Measurements from ENCODE around the gene FDXR.
"Not testable (repeated sequence)": the region's sequence is repeated elsewhere in the genome, so short reads cannot be mapped to it uniquely, and the experiment has no call there.

FDXR gene

DNA sequence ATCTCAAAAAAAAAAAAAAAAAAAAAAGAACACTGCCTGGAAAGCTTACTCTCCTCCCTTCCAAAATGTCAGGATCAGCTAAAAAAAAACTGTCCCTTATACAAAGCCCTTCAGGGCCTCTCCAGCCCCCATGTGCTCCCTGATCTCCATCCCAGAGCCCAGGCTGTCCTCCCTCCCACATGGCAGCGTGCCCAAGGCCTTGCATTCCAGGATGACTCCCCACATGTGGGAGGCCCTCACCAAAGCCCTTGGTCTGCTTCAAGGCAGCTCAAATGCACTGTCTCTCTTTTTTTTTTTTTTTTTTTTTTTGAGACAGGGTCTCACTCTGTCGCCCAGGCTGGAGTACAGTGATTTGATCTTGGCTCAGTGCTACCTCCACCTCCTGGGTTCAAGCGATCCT lies 2.3 kb downstream of the FDXR start:
- no peak for DNase-seq

- not testable (repeated sequence) for DNase-seq
These were observed 2.8 kb downstream of the FDXR start for GRCh38 chr17:74870028-74870427.

DNA sequence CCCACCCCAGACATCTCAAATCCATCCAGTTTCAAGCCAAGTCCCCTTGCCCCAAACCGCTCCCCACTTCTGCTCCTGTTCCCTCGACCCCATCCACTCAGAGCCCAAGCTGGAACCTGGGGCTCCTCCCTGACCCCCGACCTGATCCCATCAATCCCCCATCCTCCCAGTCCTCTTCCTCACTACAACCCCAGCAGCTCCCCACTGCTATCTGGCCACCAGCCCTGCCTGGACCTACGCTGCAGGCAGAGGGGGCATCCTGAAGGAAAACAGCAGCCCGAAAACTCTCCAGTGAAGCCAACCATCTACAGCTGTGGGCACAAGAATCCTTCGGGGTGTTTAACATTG lies 3.9 kb downstream of the FDXR start:
- no peak for DNase-seq

GRCh38 chr17:74868251-74868907 lies 4.4 kb downstream of the FDXR start:
- no peak for DNase-seq

GRCh38 chr17:74866198-74866835 lies 6.5 kb downstream of the FDXR start:
- no peak for DNase-seq

DNA sequence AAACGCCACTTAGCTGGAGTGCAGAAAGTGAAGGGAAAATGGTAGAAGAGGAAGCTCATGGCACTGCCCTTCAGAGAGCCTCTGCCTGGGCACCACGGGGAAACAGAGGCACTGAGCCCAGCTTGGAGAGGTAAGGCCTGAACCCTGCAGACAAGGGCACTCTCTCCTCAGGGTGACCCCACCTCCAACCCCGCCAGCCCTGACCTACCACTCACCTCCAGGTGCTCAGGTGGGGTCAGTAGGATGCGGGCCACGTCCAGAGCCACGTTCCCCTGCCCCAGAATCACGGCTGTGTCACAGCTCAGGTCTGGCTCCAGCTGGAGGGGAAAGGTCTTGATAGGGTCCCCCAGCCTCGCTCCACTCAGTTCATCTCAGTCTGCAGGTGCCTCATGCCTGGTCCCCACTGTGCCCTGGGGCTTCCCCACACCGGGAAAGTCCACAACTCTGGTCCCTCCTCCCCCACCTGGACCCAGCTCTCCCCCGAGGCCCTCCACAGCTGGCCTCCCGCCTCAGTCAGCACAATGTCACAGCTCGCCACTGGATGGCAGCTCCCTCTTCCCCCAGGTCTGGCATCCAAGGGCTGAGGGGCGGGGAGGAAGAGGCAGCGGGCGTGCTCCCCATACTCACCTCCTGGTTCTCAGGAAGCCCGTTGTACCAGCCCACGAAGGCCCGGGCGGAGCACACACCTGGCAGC lies 7.1 kb downstream of the FDXR start:
- no peak for DNase-seq

GRCh38 chr17:74864866-74865395 lies 7.9 kb downstream of the FDXR start:
- peak; percentile 84 for DNase-seq

DNA sequence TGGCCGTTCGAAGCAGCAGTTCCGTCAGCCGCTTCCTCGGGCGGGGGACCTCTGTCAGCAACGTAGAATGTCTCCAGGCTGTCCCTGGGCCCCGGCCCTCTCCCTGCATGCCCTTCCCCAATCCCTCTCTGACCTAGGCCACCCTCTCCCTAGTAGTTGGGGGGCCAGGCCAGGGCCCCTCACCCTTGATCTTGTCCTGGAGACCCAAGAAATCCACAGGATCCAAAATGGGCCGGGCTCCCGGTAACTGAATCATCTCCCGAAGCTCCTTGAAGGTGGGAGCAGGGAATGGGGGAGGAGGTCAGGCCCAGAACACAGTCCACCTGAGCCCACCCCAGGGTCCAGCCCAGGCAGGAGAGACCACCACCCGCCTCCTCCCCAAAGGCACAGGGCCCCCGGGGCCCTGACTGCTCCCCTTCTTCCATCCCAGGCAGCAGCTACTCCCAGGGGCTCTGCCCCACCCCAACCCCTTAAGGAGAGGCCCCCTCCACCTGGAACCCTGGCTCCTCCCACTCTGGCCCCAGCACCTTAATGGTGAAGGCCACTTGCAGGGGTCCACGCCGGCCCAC lies 8.4 kb downstream of the FDXR start:
- no peak for DNase-seq

DNA sequence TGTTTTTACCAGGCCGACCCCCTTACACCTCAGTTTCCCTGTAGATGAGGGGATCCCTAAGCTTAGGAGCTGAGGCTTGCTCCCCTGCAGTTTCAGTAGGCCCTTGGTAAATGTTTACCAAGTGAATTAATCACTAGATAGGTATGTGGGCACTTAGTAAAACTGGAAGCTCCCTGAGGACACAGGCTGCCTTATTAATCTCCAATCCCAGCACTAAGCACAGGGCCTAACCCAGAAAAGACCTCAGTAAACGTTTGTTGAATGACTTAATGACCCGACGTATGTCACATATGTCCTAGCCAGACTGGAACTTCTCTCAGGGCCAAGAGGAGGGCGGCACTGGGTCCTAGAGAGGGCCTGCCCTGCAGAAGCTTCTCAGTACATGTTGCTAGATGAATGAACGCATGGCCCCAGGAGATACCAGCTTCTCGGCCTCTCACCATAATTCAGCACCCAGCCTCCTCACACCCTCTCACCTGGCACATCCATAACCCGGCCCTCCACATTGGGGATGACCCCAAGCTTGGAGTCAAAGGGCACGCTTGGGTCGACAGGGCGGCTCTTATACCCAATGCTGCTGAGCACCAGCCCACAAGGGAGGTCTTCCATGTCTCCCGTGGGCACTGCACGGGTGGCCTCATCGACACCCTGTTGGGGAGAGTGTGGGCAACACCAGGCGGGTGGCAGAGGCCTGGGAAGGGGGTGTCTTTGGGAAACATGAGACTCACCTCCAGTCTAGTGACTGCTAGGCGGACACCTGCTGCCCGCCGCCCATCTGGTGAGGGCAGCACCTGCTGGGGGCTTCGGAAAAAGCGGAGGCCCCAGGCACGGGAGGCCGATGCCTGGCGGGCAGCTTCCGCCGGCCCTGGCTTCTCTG lies 9.1 kb downstream of the FDXR start:
- no peak for DNase-seq

GRCh38 chr17:74862919-74863318 lies 9.9 kb downstream of the FDXR start:
- DNase-seq: peak; percentile 31

DNA sequence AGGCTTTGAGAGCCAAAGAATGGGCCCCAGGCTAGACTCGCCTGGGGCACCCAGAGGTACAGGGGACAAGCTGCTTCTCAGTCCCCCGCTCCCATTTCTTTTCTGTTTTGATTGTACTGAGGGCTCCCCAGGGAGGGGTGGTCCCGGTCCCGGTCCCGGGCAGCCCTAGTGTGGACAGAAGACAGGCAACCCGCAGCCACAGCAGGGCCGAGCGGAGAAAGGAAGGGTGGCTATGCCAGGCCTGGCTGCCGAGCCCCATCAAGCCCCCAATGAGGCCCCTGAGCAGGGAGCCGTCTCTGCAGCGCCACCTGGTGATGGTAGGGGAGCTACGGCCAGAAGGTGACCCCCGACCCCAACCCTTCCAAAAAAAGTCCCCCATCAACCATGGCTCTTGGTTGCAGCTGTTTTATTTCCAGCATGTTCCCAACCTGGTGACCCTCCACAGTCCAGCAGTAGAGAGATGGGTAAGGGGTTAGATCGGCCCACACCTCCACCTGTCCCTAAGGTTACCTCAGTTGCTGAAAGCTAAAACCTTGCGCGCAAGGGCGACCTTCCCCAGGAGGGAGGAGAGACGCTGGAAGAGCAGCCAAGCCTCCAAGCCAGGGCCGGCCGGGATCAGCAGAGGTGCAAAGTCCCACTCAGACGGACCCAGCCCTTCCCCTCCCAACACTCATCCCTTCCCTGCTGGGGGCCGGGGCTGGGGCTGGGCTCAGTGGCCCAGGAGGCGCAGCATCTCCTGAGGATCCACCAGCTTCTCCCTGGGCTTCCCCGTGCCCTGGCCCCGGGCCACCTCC lies 10.5 kb downstream of the FDXR start:
- DNase-seq: peak; percentile 68

DNA sequence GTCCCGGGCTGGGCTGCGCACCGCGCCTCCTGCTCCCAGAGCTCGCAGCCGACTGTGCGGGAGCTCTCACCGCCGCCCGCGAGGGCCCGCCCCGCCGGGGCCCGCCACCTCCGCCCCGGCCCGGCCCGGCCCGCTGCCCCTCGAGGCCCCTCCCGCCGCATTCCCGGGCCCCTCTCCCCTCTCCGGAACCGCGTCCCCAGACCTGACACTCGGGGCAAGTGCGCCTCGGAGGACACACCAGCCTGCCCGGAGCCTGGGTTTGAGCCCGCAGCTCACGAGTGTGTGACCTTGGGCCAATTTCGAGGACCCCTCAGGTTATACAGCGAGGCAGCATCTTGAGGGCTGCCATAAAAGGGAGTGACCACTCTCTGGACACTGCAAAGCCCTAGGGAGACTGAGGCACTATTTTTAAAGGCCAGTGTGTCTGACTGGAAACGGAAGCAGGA lies 11.1 kb downstream of the FDXR start:
- peak; percentile 46 for DNase-seq

DNA sequence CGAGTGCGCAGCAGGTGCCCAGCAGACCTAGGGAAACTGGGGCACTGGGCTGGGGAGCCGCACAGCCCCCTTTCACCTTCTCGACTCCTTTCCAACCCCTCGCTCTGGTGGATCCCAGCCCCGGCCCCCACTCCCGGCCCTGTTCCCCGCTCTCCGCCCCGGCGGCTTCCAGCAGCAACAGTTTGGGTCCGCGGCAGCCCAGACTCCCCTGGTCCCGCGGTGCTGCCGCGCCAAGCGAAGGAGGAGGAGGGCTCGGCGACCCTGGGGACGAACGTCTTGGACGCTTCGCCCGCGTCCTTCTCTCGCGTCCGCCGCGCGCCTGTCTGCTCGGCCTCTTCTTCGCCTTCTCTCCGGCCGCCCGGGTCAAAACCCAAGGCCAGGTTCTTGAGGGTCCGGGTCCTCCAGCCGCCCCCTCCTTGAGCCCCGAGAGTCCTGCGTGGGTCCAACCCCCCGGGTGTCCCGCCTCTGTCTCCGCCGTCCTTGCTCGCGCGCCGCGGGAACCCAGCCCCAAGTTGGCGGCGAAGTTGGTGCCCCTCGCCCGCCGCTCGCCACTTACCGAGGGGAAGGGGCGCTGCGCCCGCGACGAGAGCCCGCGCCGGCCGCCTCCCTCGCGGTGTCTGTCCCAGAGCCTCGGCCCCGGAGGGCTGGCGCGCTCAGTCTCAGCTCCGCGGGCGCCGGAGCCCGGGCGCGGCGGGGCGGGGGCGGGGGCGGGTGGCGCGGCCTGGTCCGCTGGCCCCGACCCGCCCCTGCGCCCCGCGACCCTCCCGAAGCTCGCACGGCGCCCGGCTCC lies 11.7 kb downstream of the FDXR start:
- DNase-seq: peak; percentile 33

- DNase-seq: peak; percentile 50
These were observed 12.4 kb downstream of the FDXR start for GRCh38 chr17:74860229-74860871.

DNA sequence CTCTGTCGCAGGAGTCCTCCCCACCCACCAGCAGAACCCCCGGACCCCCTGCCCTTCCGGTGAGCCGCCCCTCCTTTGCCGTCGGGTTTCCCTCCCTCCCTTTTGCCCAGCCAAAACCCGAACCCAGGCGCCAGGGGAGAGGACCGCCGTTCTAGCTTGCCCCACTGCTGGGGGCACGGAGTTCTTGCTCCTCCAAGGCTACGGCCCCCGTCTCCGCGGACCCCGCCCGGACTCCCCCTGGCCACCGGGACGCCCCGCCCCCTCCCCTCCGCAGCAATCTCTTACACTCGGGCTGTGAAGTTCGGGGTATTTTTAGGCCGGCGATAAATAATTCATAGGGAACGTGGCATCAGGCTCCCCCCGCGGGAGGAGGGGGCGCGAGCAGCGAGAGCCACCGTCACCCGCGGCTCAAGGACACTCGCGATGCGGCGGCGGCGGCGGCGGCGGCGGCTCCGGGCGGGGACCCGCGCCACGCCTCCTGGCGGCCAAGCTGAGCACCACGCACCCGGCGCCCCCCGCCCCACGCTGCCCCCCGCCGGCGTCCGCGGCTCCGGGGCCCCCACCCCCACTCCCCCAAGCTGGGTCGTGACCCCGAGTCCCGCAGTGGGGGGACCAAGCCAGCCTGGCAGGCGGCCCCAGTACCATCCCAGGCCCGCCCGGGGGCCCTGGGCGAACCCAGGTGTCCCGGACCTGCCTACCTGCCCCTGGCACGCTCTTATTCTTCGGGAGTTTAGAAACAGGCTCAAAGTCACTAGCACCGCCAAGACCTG lies 13.2 kb downstream of the FDXR start, which contains the start of gene GRIN2C:
Gene GRIN2C, minus strand, starts transcription at position 427 of the 770 bp plus-strand sequence. CDS start 4,793 bp downstream, outside the sequence.
- peak; percentile 55 for DNase-seq

DNA sequence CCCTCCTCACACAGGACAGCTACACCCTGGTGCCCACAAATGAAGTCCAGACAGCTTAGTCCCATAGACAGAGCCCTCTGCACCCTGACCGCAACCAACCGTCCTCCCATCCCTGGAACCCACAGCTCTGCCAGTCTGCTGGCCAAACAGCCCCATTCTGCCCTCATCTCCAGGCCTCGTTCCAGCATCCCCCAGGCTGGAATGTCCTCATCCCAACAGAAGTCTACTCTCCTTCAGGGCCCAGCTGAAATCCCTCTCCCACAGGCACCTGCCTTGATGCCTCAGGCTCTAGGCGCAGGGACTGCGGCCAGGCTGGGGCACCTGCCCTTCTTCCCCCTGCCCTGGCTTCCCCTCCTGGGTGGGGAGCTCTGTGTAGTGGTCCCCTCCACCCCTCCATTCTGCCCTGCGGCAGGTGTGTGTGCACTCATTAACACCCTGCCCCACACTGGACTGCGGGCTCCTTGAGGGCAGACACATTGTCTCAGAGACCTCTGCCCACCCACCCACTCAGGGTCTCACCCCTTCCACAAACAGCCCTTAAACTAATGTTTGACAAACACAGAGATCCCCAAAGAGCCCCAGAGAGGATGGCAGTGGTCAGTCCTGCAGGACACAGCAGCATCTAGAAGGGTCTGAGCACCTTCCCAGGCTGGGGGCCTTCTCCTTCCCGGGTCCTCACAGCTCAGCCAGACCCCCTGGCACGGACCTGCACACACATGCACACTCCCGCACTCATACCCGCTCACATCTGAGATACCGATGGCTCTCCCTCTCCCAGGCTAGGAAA lies 13.9 kb downstream of the FDXR start:
- no peak for DNase-seq

- no peak for DNase-seq
These were observed 15.6 kb downstream of the FDXR start for GRCh38 chr17:74857191-74857590.

- no peak for DNase-seq
These were observed 16.7 kb downstream of the FDXR start for GRCh38 chr17:74856112-74856511.

- peak; percentile 38 for DNase-seq
These were observed 17.5 kb downstream of the FDXR start for GRCh38 chr17:74855323-74855722.
